Mesendoderm (in vitro differentiated cells): ENCODE data around the gene ASL.

ENCODE experiments used
- DNase-seq: peaks from one replicate; pipeline ENCODE4 v3.0.0; 2013
- H2AK5ac ChIP-seq: 2 replicates; pipeline ENCODE4 v1.6.1; 2013; ENCODE audit warnings: low read length, inconsistent platforms
- H2BK120ac ChIP-seq: 2 replicates; pipeline ENCODE4 v1.6.1; 2013; ENCODE audit warnings: low read depth, mild to moderate bottlenecking, low read length, moderate library complexity, mixed read lengths
- H2BK15ac ChIP-seq: replicated peaks from 2 replicates; pipeline ENCODE4 v1.6.1; 2013; ENCODE audit warnings: low read depth, mild to moderate bottlenecking, moderate library complexity
- H2BK5ac ChIP-seq: 2 replicates; pipeline ENCODE4 v1.6.1; 2013; ENCODE audit warnings: low read length, inconsistent platforms
- H3K18ac ChIP-seq: 2 replicates; pipeline ENCODE4 v1.6.1; 2013; ENCODE audit warnings: mild to moderate bottlenecking, low read length, mixed read lengths
- H3K23ac ChIP-seq: one replicate; pipeline ENCODE4 v1.6.1; 2013; ENCODE audit warnings: low read length
- H3K27ac ChIP-seq: 2 replicates; pipeline ENCODE4 v1.5.1; 2013; ENCODE audit warnings: low read depth, mild to moderate bottlenecking, inconsistent platforms, low read length, moderate library complexity
- H3K27me3 ChIP-seq: 2 replicates; pipeline ENCODE4 v1.6.1; 2013; ENCODE audit warnings: low read length, control low read depth, mild to moderate bottlenecking, inconsistent platforms; ENCODE audit not compliant: insufficient read depth, poor library complexity
- H3K36me3 ChIP-seq: 2 replicates; pipeline ENCODE4 v1.6.1; 2013; ENCODE audit warnings: low read length, inconsistent platforms; ENCODE audit not compliant: control insufficient read depth, insufficient read depth
- H3K4ac ChIP-seq: one replicate; pipeline ENCODE4 v1.6.1; 2013; ENCODE audit warnings: low read depth, mild to moderate bottlenecking, low read length, moderate library complexity
- H3K4me1 ChIP-seq: 2 replicates; pipeline ENCODE4 v1.6.1; 2013; ENCODE audit warnings: low read depth, low read length, inconsistent platforms; ENCODE audit not compliant: control insufficient read depth
- H3K4me2 ChIP-seq: 2 replicates; pipeline ENCODE4 v1.6.1; 2013; ENCODE audit warnings: low read length
- H3K4me3 ChIP-seq: 2 replicates; pipeline ENCODE4 v1.5.1; 2013; ENCODE audit warnings: mild to moderate bottlenecking, low read length
- H3K56ac ChIP-seq: one replicate; pipeline ENCODE4 v1.6.1; 2013; ENCODE audit warnings: low read length
- H3K79me1 ChIP-seq: 2 replicates; pipeline ENCODE4 v1.6.1; 2013; ENCODE audit warnings: low read length, inconsistent platforms
- H3K79me2 ChIP-seq: 2 replicates; pipeline ENCODE4 v1.6.1; 2013; ENCODE audit warnings: mild to moderate bottlenecking, low read length; ENCODE audit not compliant: control insufficient read depth, insufficient read depth
- H3K9ac ChIP-seq: 2 replicates; pipeline ENCODE4 v1.6.1; 2013; ENCODE audit warnings: low read length, inconsistent platforms
- H4K5ac ChIP-seq: one replicate; pipeline ENCODE4 v1.6.1; 2013; ENCODE audit warnings: low read length
- H4K8ac ChIP-seq: one replicate; pipeline ENCODE4 v1.6.1; 2013; ENCODE audit warnings: low read depth, mild to moderate bottlenecking, control low read depth, low read length, moderate library complexity
- WGBS: extraction: QIAGEN DNeasy Blood & Tissue Kit; methylation state at CpG from one replicate; pipeline ENCODE4 v1.1.7; 2013; ENCODE audit warnings: low lambda C conversion rate, missing lambda C conversion rate; ENCODE audit not compliant: insufficient coverage; ENCODE audit errors: extremely low coverage; 5-methylcytosine and 5-hydroxymethylcytosine counted together

The ASL gene

DNA sequence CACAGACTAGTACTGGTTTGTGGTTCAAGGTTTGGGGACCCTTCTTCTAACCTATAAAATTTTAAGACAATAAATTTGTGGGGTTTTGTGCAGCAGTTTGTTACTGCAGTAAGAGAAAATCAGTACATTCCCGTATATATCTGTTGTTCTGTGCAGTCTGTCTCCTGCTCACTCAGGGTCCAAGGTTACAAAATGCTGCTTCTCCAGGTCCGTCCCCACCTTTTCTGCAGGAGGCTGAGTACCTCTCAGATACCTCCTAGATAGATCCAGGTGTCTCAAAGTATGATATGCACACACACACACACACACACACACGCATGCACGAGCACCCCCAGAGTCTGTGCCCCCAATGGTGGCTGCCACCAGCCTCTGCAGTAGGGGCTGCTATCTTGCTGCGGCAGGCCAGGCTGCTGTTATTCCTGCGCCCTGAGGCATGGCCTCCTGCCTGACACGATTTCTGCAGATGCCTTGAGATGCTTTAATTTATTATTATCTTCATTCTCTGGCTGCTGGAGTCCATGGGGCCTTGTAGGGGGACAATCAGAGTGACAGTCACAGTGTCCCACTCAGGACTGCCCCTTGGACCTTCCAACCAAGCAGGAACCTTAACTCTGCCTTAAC, 25.2 kb upstream of the ASL start:
- Histone ChIP-seq H3K27ac (no peak overlapping the region), H2BK15ac (no peak overlapping the region)
- DNase-seq = no peak

GRCh38 chr7:66050990-66051448, 24.6 kb upstream of the ASL start:
- Histone ChIP-seq H3K9ac (no peak overlapping the region), H3K23ac (no peak overlapping the region), H3K56ac (no peak overlapping the region), H3K4ac (no peak overlapping the region), H3K79me2 (no peaks in the 10 kb centered on the region), H3K79me1 (no peaks in the 10 kb centered on the region), H4K8ac (no peak overlapping the region), H3K18ac (no peak overlapping the region), H3K4me2 (no peak overlapping the region), H3K4me3 (no peak overlapping the region), H2BK15ac (no peak overlapping the region), H3K36me3 (no peaks in the 10 kb centered on the region), H2BK120ac (no peak overlapping the region), H2BK5ac (no peak overlapping the region), H3K4me1 (no peaks in the 10 kb centered on the region), H3K27ac (no peak overlapping the region), H4K5ac (no peak overlapping the region), H2AK5ac (no peak overlapping the region), H3K27me3 (no peaks in the 10 kb centered on the region)
- WGBS = no CpG with 5 or more reads among the region's 3 CpGs
- peak; percentile 22 for DNase-seq

More for the DNA sequence above, 25.2 kb upstream of the ASL start:
- no peaks in the 10 kb centered on the region for H3K27me3 ChIP-seq
- H3K79me2 ChIP-seq = no peaks in the 10 kb centered on the region
- H3K36me3 ChIP-seq = no peaks in the 10 kb centered on the region
- H3K79me1 ChIP-seq = no peaks in the 10 kb centered on the region
- H3K56ac ChIP-seq = no peak overlapping the region
- no peak overlapping the region for H3K4ac ChIP-seq
- WGBS = no CpG with 5 or more reads among the region's 7 CpGs
- no peak overlapping the region for H2AK5ac ChIP-seq
- H3K4me2 ChIP-seq = no peak overlapping the region
- no peak overlapping the region for H3K18ac ChIP-seq
- no peak overlapping the region for H2BK120ac ChIP-seq
- H3K23ac ChIP-seq = no peak overlapping the region
- H3K9ac ChIP-seq = no peak overlapping the region
- H3K4me1 ChIP-seq = no peaks in the 10 kb centered on the region
- no peak overlapping the region for H4K5ac ChIP-seq
- no peak overlapping the region for H3K4me3 ChIP-seq
- no peak overlapping the region for H2BK5ac ChIP-seq
- H4K8ac ChIP-seq = no peak overlapping the region

GRCh38 chr7:66052447-66052846, 23.2 kb upstream of the ASL start:
- no CpG with 5 or more reads among the region's 6 CpGs for WGBS
- H2AK5ac ChIP-seq = no peak overlapping the region

DNA sequence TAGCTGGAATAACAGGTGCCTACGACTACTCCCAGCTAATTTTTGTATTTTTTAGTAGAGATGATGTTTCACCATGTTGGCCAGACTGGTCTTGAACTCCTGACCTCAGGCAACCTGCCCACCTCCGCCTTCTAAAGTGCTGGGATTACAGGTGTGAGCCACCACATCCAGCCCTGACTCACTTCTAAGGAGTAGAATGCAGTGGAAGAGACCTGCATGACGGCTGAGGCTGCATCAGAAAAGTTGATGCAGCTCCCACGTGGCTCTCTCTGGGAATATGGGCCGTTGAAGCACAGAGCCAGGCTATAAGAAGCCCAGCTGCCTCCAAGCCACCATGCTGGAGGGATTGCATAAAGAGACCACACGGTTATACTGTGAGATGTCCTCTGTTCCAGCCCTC, 21.6 kb upstream of the ASL start:
- Histone ChIP-seq H4K5ac (no peak overlapping the region), H3K56ac (no peak overlapping the region), H3K36me3 (no peaks in the 10 kb centered on the region), H3K4ac (no peak overlapping the region), H3K18ac (no peak overlapping the region), H2BK120ac (no peak overlapping the region), H2BK15ac (no peak overlapping the region), H3K4me1 (no peaks in the 10 kb centered on the region), H3K4me3 (no peak overlapping the region), H3K27ac (no peak overlapping the region), H2BK5ac (no peak overlapping the region), H4K8ac (no peak overlapping the region), H3K23ac (no peak overlapping the region), H3K4me2 (no peak overlapping the region), H3K27me3 (no peaks in the 10 kb centered on the region), H3K79me1 (no peaks in the 10 kb centered on the region), H3K79me2 (no peaks in the 10 kb centered on the region), H3K9ac (no peak overlapping the region), H2AK5ac (no peak overlapping the region)
- DNase-seq = no peak
- WGBS = no CpG with 5 or more reads among the region's 6 CpGs

More at GRCh38 chr7:66052447-66052846, 23.2 kb upstream of the ASL start:
- Histone ChIP-seq H3K9ac (no peak overlapping the region), H3K4me1 (no peaks in the 10 kb centered on the region), H3K18ac (no peak overlapping the region), H2BK15ac (no peak overlapping the region), H3K27ac (no peak overlapping the region), H3K79me1 (no peaks in the 10 kb centered on the region), H2BK120ac (no peak overlapping the region), H3K27me3 (no peaks in the 10 kb centered on the region), H4K8ac (no peak overlapping the region), H3K4ac (no peak overlapping the region), H3K4me2 (no peak overlapping the region), H2BK5ac (no peak overlapping the region), H3K79me2 (no peaks in the 10 kb centered on the region), H3K23ac (no peak overlapping the region), H3K56ac (no peak overlapping the region), H3K4me3 (no peak overlapping the region), H3K36me3 (no peaks in the 10 kb centered on the region), H4K5ac (no peak overlapping the region)
- DNase-seq = no peak

- Histone ChIP-seq H3K27ac (no peak overlapping the region), H3K27me3 (no peaks in the 10 kb centered on the region), H3K79me1 (no peaks in the 10 kb centered on the region), H2BK15ac (no peak overlapping the region), H3K79me2 (no peaks in the 10 kb centered on the region), H3K18ac (no peak overlapping the region), H2BK5ac (no peak overlapping the region), H2BK120ac (no peak overlapping the region), H4K8ac (no peak overlapping the region), H3K9ac (no peak overlapping the region), H3K56ac (no peak overlapping the region), H4K5ac (no peak overlapping the region), H3K4me1 (no peaks in the 10 kb centered on the region), H3K4me2 (no peak overlapping the region), H3K23ac (no peak overlapping the region), H3K4me3 (no peak overlapping the region), H3K36me3 (no peaks in the 10 kb centered on the region), H2AK5ac (no peak overlapping the region), H3K4ac (no peak overlapping the region)
- no peak for DNase-seq
- WGBS = no CpG with 5 or more reads among the region's 9 CpGs
Measured at GRCh38 chr7:66055321-66055956, 20.2 kb upstream of the ASL start.

DNA sequence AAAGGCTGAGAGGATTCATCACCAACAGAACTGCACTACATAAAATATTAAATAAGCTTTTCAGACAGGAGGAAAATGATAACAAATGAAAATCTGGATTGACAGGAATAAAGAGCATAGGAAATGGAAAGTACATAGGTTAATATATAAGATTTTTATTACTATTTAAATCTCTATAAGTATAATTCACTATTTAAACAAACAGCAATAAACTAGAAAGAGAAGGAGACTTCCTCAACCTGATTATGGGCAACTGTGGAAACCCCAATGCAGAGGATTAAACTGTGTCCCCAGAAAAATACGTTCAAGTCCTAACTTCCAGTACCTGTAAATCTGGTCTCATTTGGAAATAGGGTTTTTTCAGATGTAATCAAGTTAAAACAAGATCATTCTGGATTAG, 14.8 kb upstream of the ASL start:
- Histone ChIP-seq H3K23ac (no peak overlapping the region), H2BK15ac (no peak overlapping the region), H2BK5ac (no peak overlapping the region), H3K36me3 (no peaks in the 10 kb centered on the region), H3K79me2 (no peaks in the 10 kb centered on the region), H3K79me1 (no peaks in the 10 kb centered on the region), H4K5ac (no peak overlapping the region), H3K27ac (no peak overlapping the region), H3K9ac (no peak overlapping the region), H3K56ac (no peak overlapping the region), H2BK120ac (no peak overlapping the region), H3K4ac (no peak overlapping the region), H2AK5ac (no peak overlapping the region), H3K27me3 (no peaks in the 10 kb centered on the region), H3K18ac (no peak overlapping the region), H3K4me2 (no peak overlapping the region), H4K8ac (no peak overlapping the region), H3K4me1 (no peaks in the 10 kb centered on the region), H3K4me3 (no peak overlapping the region)
- DNase-seq = no peak
- no CpG with 5 or more reads among the region's 1 CpG for WGBS
